ELF-1 (cell line): ENCODE measurements around the gene UBXN10.

Experiments used
- DNase-seq: peaks from one replicate; pipeline ENCODE4 v3.0.0-alpha.2; 2016; ENCODE audit warnings: low read depth, low spot score

UBXN10 gene

GRCh38 chr1:20183035-20183434 is 2.9 kb upstream of the UBXN10 start:
- no peak for DNase-seq

GRCh38 chr1:20183616-20184271 is 2.2 kb upstream of the UBXN10 start:
- DNase-seq = no peak

GRCh38 chr1:20184481-20184900 is 1.4 kb upstream of the UBXN10 start:
- no peak for DNase-seq

GRCh38 chr1:20184997-20185833 is 681 bp upstream of the UBXN10 start:
- peak; percentile 29 for DNase-seq

GRCh38 chr1:20187103-20187812 is 1.4 kb downstream of the UBXN10 start:
- DNase-seq = no peak

- DNase-seq = no peak
Observed at GRCh38 chr1:20187813-20188454, 2.0 kb downstream of the UBXN10 start.

- DNase-seq = no peak
Observed at GRCh38 chr1:20188455-20188817, 2.5 kb downstream of the UBXN10 start.

GRCh38 chr1:20189664-20190063 is 3.8 kb downstream of the UBXN10 start:
- DNase-seq = no peak

GRCh38 chr1:20190256-20191160 is 4.6 kb downstream of the UBXN10 start:
- no peak for DNase-seq

- no peak for DNase-seq
Observed at GRCh38 chr1:20191266-20191825, 5.5 kb downstream of the UBXN10 start.

- DNase-seq = no peak
Observed at GRCh38 chr1:20192364-20192763, 6.5 kb downstream of the UBXN10 start.

- no peak for DNase-seq
Observed at GRCh38 chr1:20192871-20193411, 7.0 kb downstream of the UBXN10 start.

- DNase-seq = no peak
Observed at GRCh38 chr1:20194224-20194623, 8.3 kb downstream of the UBXN10 start.

GRCh38 chr1:20194757-20195461 is 9.0 kb downstream of the UBXN10 start:
- peak; percentile 85 for DNase-seq

GRCh38 chr1:20195462-20195780 is 9.5 kb downstream of the UBXN10 start:
- no peak for DNase-seq

- DNase-seq = no peak
Observed at GRCh38 chr1:20197329-20197791, 11.5 kb downstream of the UBXN10 start.

- DNase-seq = no peak
Observed at GRCh38 chr1:20198296-20198695, 12.4 kb downstream of the UBXN10 start.

GRCh38 chr1:20198918-20199317 is 13.0 kb downstream of the UBXN10 start:
- DNase-seq = no peak

GRCh38 chr1:20199403-20199802 is 13.5 kb downstream of the UBXN10 start:
- no peak for DNase-seq

- no peak for DNase-seq
Observed at GRCh38 chr1:20199840-20200239, 13.9 kb downstream of the UBXN10 start.
